Measurements from ENCODE around the gene RAB40B. TPM values are rescaled to one million over a fixed set of nuclear protein-coding genes. Genes with fewer than 3 reads are reported as not detected.
"Not testable (repeated sequence)": the region's sequence is repeated elsewhere in the genome, so short reads cannot be mapped to it uniquely, and the experiment has no call there.

Gene RAB40B
- total RNA-seq, 1 donor from 2014 or later = 22.4 TPM

- Histone ChIP-seq H3K4me1 (peaks cover 10% of the 10 kb centered on the region), H3K27ac (replicated peaks) (peak overlapping the region; percentile 69), H3K36me3 (peaks cover 34% of the 10 kb centered on the region), H3K27me3 (ENCODE audit: low read depth) (no peaks in the 10 kb centered on the region), H3K9me3 (replicated peaks) (no peaks in the 10 kb centered on the region), H3K4me3 (peak overlapping the region; percentile 11)
- TF ChIP-seq CTCF (IDR thresholded peaks at IDR 0.05; ENCODE audit: borderline replicate concordance) = no peak
- no peak for DNase-seq
- intact Hi-C loops (cut with micrococcal nuclease) = no loop called here
Measured at GRCh38 chr17:82655038-82655479, 43.4 kb downstream of the RAB40B start.

- H3K4me3 ChIP-seq; H3K27me3 ChIP-seq (ENCODE audit: low read depth); DNase-seq; intact Hi-C loops (cut with micrococcal nuclease); H3K9me3 ChIP-seq (replicated peaks): not testable (repeated sequence)
- H3K27ac ChIP-seq (replicated peaks) = peak overlapping the region; percentile 69
- H3K4me1 ChIP-seq = peaks cover 10% of the 10 kb centered on the region
- peaks cover 29% of the 10 kb centered on the region for H3K36me3 ChIP-seq
Measured at GRCh38 chr17:82654611-82655010, 43.9 kb downstream of the RAB40B start.

- Histone ChIP-seq H3K4me3 (no peak overlapping the region), H3K36me3 (peaks cover 22% of the 10 kb centered on the region), H3K27ac (replicated peaks) (peak overlapping the region; percentile 69), H3K27me3 (ENCODE audit: low read depth) (no peaks in the 10 kb centered on the region), H3K4me1 (peaks cover 11% of the 10 kb centered on the region), H3K9me3 (replicated peaks) (no peaks in the 10 kb centered on the region)
- DNase-seq = no peak
- TF ChIP-seq CTCF (IDR thresholded peaks at IDR 0.05; ENCODE audit: borderline replicate concordance) = no peak
- intact Hi-C loops (cut with micrococcal nuclease) = no loop called here
Measured at GRCh38 chr17:82653651-82654528, 44.6 kb downstream of the RAB40B start.

GRCh38 chr17:82650723-82651122 is 47.8 kb downstream of the RAB40B start:
- DNase-seq = no peak
- no peak for TF ChIP-seq CTCF (IDR thresholded peaks at IDR 0.05; ENCODE audit: borderline replicate concordance)
- H3K27me3 ChIP-seq (ENCODE audit: low read depth) = no peaks in the 10 kb centered on the region
- no peak overlapping the region for H3K4me3 ChIP-seq
- H3K27ac ChIP-seq (replicated peaks) = no peak overlapping the region
- no peaks in the 10 kb centered on the region for H3K9me3 ChIP-seq (replicated peaks)
- H3K36me3 ChIP-seq = no peaks in the 10 kb centered on the region
- intact Hi-C loops (cut with micrococcal nuclease) = no loop called here
- H3K4me1 ChIP-seq = peaks cover 38% of the 10 kb centered on the region

- Histone ChIP-seq H3K27me3 (ENCODE audit: low read depth) (no peaks in the 10 kb centered on the region), H3K4me3 (no peak overlapping the region), H3K4me1 (peaks cover 39% of the 10 kb centered on the region), H3K9me3 (replicated peaks) (no peaks in the 10 kb centered on the region), H3K36me3 (no peaks in the 10 kb centered on the region), H3K27ac (replicated peaks) (no peak overlapping the region)
- DNase-seq = no peak
- intact Hi-C loops (cut with micrococcal nuclease) = no loop called here
- TF ChIP-seq CTCF (IDR thresholded peaks at IDR 0.05; ENCODE audit: borderline replicate concordance) = no peak
Measured at GRCh38 chr17:82649501-82650261, 48.8 kb downstream of the RAB40B start.
